ENCODE measurements around the gene LRRC23. TPM values are rescaled to one million over a fixed set of nuclear protein-coding genes. Genes with fewer than 3 reads are reported as not detected.
A peak's percentile ranks its signal among the peaks of the same experiment; 100 is the strongest.
"Not testable (repeated sequence)": the region's sequence is repeated elsewhere in the genome, so short reads cannot be mapped to it uniquely, and the experiment has no call there.

Gene LRRC23
- total RNA-seq, 3 donors from 2014 or later (not counting 1 experiment from before 2014, with no cell fraction given), result 8.1 to 16.8 (median 9.8) TPM

DNA sequence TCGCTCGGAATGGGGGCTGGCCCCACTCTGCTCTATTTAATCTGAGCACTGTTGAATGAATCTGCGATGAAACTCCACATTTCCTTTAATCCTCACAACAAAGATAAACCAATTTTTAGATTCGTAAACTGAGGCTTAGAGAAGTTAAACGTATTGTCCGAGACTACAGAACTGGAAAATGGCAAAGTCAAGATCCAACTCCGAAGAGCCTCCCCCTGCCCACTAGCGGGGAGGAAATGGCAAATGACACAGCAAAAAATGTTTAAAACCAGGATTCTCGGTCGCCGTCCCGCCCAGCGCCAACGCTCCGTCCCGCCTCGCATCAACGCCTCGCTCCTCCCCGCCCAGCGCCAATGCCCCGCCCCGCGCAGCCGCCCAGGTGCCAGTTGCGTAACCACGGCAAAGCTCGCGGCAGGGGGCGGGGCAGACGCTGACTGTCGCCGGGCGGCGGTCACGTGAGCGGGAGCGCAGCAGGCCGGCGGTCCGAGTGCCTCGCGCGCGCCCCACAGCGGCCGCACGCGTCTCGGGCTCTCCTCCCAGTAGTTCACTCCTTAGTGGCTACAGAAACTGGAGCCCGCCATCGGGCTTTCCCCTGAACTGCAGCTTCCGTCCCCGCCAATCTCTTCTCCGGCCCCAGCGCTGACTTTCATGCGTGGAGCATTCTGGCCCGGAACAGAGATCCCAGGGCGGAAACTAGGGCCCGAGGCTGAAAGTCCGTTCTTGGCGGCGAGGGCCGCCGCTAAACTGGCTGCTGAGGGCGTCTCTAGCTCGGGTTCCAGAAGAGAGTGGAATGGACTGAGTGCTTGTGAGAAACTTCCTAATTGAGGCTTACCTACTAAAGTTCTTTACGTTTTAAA, 13.6 kb upstream of the LRRC23 start:
- TF ChIP-seq, protein P1, sequence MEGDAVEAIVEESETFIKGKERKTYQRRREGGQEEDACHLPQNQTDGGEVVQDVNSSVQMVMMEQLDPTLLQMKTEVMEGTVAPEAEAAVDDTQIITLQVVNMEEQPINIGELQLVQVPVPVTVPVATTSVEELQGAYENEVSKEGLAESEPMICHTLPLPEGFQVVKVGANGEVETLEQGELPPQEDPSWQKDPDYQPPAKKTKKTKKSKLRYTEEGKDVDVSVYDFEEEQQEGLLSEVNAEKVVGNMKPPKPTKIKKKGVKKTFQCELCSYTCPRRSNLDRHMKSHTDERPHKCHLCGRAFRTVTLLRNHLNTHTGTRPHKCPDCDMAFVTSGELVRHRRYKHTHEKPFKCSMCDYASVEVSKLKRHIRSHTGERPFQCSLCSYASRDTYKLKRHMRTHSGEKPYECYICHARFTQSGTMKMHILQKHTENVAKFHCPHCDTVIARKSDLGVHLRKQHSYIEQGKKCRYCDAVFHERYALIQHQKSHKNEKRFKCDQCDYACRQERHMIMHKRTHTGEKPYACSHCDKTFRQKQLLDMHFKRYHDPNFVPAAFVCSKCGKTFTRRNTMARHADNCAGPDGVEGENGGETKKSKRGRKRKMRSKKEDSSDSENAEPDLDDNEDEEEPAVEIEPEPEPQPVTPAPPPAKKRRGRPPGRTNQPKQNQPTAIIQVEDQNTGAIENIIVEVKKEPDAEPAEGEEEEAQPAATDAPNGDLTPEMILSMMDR (IDR thresholded peaks at IDR 0.05), result peak; percentile 75
- no peaks in the 10 kb centered on the region for H3K9me3 ChIP-seq (ENCODE audit: control insufficient read depth, insufficient read depth, low read length)
- DNase-seq (peak; percentile 99), ATAC-seq (peak; percentile 93 to 99 (median 94))
- no peaks in the 10 kb centered on the region for H3K36me3 ChIP-seq (ENCODE audit: control insufficient read depth, insufficient read depth, low read length)
- peak overlapping the region; percentile 87 for H3K4me3 Mint-ChIP-seq
- peaks cover 11 to 15% of the 10 kb centered on the region in 2 donors for H3K4me1 Mint-ChIP-seq
- no peaks in the 10 kb centered on the region for H3K9me3 Mint-ChIP-seq
- H3K27me3 Mint-ChIP-seq (ENCODE audit: low read depth in 2 of 2), result no peaks in the 10 kb centered on the region
- peak overlapping the region; percentile 70 for H3K4me3 ChIP-seq (ENCODE audit: low read length)
- peak overlapping the region; percentile 95 to 96 for H3K27ac Mint-ChIP-seq
- H3K27me3 ChIP-seq (ENCODE audit: control insufficient read depth, insufficient read depth, low read length), result no peaks in the 10 kb centered on the region
- H3K4me1 ChIP-seq (ENCODE audit: control insufficient read depth, insufficient read depth, low read length), result peaks cover 14% of the 10 kb centered on the region
- intact Hi-C loops (cut with micrococcal nuclease), result loop anchor here (1.0 kb wide), 3 partner anchors 13 to 39 kb away; partner anchors contain the start of genes LRRC23, SPSB2 and USP5
- H3K27ac ChIP-seq (ENCODE audit: low read length), result peak overlapping the region; percentile 98
- 2% methylated on average over 67 of the region's 68 CpGs for WGBS (ENCODE audit: insufficient coverage)
- no peaks in the 10 kb centered on the region for H3K36me3 Mint-ChIP-seq

- H3K4me3 ChIP-seq (ENCODE audit: low read length), result peak overlapping the region; percentile 70
These were observed 13.0 kb upstream of the LRRC23 start for GRCh38 chr12:6891646-6892001.

GRCh38 chr12:6892683-6893082, 11.9 kb upstream of the LRRC23 start:
- H3K36me3 Mint-ChIP-seq; H3K27ac ChIP-seq (ENCODE audit: low read length); H3K36me3 ChIP-seq (ENCODE audit: control insufficient read depth, insufficient read depth, low read length); ATAC-seq; H3K4me3 ChIP-seq (ENCODE audit: low read length); H3K27me3 Mint-ChIP-seq (ENCODE audit: low read depth in 2 of 2); H3K9me3 Mint-ChIP-seq; H3K27me3 ChIP-seq (ENCODE audit: control insufficient read depth, insufficient read depth, low read length); H3K9me3 ChIP-seq (ENCODE audit: control insufficient read depth, insufficient read depth, low read length); intact Hi-C loops (cut with micrococcal nuclease): not testable (repeated sequence)
- peaks cover 11 to 15% of the 10 kb centered on the region in 2 donors for H3K4me1 Mint-ChIP-seq
- peaks cover 14% of the 10 kb centered on the region for H3K4me1 ChIP-seq (ENCODE audit: control insufficient read depth, insufficient read depth, low read length)
- peak in 1 of 2 donors; percentile 3 for DNase-seq
- peak overlapping the region; percentile 49 for H3K4me3 Mint-ChIP-seq
- WGBS (ENCODE audit: insufficient coverage), result 99% methylated on average over 3 of the region's 3 CpGs
- peak overlapping the region in 1 of 2 donors; percentile 95 for H3K27ac Mint-ChIP-seq

More at GRCh38 chr12:6891646-6892001, 13.0 kb upstream of the LRRC23 start:
- no peaks in the 10 kb centered on the region for H3K36me3 ChIP-seq (ENCODE audit: control insufficient read depth, insufficient read depth, low read length)
- DNase-seq (no peak), ATAC-seq (no peak)
- peaks cover 14% of the 10 kb centered on the region for H3K4me1 ChIP-seq (ENCODE audit: control insufficient read depth, insufficient read depth, low read length)
- H3K4me3 Mint-ChIP-seq, result peak overlapping the region; percentile 87
- peaks cover 11 to 15% of the 10 kb centered on the region in 2 donors for H3K4me1 Mint-ChIP-seq
- no peaks in the 10 kb centered on the region for H3K27me3 ChIP-seq (ENCODE audit: control insufficient read depth, insufficient read depth, low read length)
- 82% methylated on average over 5 of the region's 5 CpGs for WGBS (ENCODE audit: insufficient coverage)
- TF ChIP-seq, protein P1 (IDR thresholded peaks at IDR 0.05), result no peak
- peak overlapping the region; percentile 95 to 96 for H3K27ac Mint-ChIP-seq
- H3K36me3 Mint-ChIP-seq, result no peaks in the 10 kb centered on the region
- H3K9me3 ChIP-seq (ENCODE audit: control insufficient read depth, insufficient read depth, low read length), result no peaks in the 10 kb centered on the region
- no peaks in the 10 kb centered on the region for H3K9me3 Mint-ChIP-seq
- intact Hi-C loops (cut with micrococcal nuclease), result loop anchor here (1.0 kb wide), 3 partner anchors 13 to 39 kb away; partner anchors contain the start of genes LRRC23, SPSB2 and USP5
- no peaks in the 10 kb centered on the region for H3K27me3 Mint-ChIP-seq (ENCODE audit: low read depth in 2 of 2)
- peak overlapping the region; percentile 98 for H3K27ac ChIP-seq (ENCODE audit: low read length)

- intact Hi-C loops (cut with micrococcal nuclease), result no loop called here
- Histone ChIP-seq H3K4me3 (ENCODE audit: low read length) (no peak overlapping the region), H3K27ac (ENCODE audit: low read length) (no peak overlapping the region), H3K4me1 (ENCODE audit: control insufficient read depth, insufficient read depth, low read length) (peaks cover 14% of the 10 kb centered on the region), H3K9me3 (ENCODE audit: control insufficient read depth, insufficient read depth, low read length) (no peaks in the 10 kb centered on the region), H3K36me3 (ENCODE audit: control insufficient read depth, insufficient read depth, low read length) (no peaks in the 10 kb centered on the region), H3K27me3 (ENCODE audit: control insufficient read depth, insufficient read depth, low read length) (no peaks in the 10 kb centered on the region)
- ATAC-seq (no peak), DNase-seq (no peak)
- Mint-ChIP-seq H3K27ac (no peak overlapping the region), H3K36me3 (no peaks in the 10 kb centered on the region), H3K9me3 (no peaks in the 10 kb centered on the region), H3K27me3 (ENCODE audit: low read depth in 2 of 2) (no peaks in the 10 kb centered on the region), H3K4me3 (no peak overlapping the region), H3K4me1 (peaks cover 11 to 15% of the 10 kb centered on the region in 2 donors)
- TF ChIP-seq, protein P1 (IDR thresholded peaks at IDR 0.05), result no peak
- WGBS (ENCODE audit: insufficient coverage), result 85% methylated on average over 3 of the region's 3 CpGs
These were observed 10.3 kb upstream of the LRRC23 start for GRCh38 chr12:6894321-6894720.
